Vagina (tissue), 2 donors: ENCODE measurements around the gene EFCAB6.

Experiments
- CTCF ChIP-seq, 3 experiments: fragments of 450-650 bp in 2 of 3; fragments of 200-600 bp in 1 of 3; sonication (generic) in 1 of 3; IDR thresholded peaks; one replicate each; pipeline ENCODE4 v1.5.1; 2017 to 2019; ENCODE audit warnings: antibody characterized with exemption in 3 of 3, mild to moderate bottlenecking in 2 of 3, moderate library complexity in 2 of 3
- POLR2A ChIP-seq, 2 donors: fragments of 450-650 bp; IDR thresholded peaks; one replicate each; pipeline ENCODE4 v1.6.1; 2017; ENCODE audit warnings: antibody characterized with exemption in 2 of 2, mild to moderate bottlenecking in 2 of 2, moderate library complexity in 2 of 2
- POLR2AphosphoS5 ChIP-seq, 2 donors: sonication (generic); formaldehyde crosslinking; IDR thresholded peaks; one replicate each; pipeline ENCODE4 v1.9.0; 2017; ENCODE audit warnings: antibody characterized with exemption in 2 of 2, mild to moderate bottlenecking in 2 of 2, low read depth in 1 of 2; ENCODE audit not compliant: insufficient read depth in 1 of 2

- TF ChIP-seq CTCF (IDR thresholded peaks at IDR 0.05) (no peak), POLR2AphosphoS5 (IDR thresholded peaks at IDR 0.05; ENCODE audit: insufficient read depth in 1 of 2, low read depth in 1 of 2) (no peak), POLR2A (IDR thresholded peaks at IDR 0.05) (no peak)
These were observed 69.0 kb downstream of the EFCAB6 start for GRCh38 chr22:43743131-43743530.
